Liver (tissue), 3 donors: ENCODE data around the gene ST3GAL5.

Experiments used
- ATF3 ChIP-seq: IDR thresholded peaks from 2 replicates; pipeline ENCODE4 v1.6.1; 2016; ENCODE audit warnings: antibody characterized with exemption
- CTCF ChIP-seq: fragments of 150-350 bp; IDR thresholded peaks from 2 replicates; pipeline ENCODE4 v1.5.1; 2017; ENCODE audit warnings: improper control_type of control experiment, low read depth, low read length; ENCODE audit not compliant: missing input control
- EGR1 ChIP-seq, 2 donors: IDR thresholded peaks; 2 replicates each; pipeline ENCODE4 v1.6.1; 2016 to 2018; ENCODE audit warnings: antibody characterized with exemption in 2 of 2, low read depth in 2 of 2
- FOXA1 ChIP-seq: IDR thresholded peaks from 2 replicates; pipeline ENCODE4 v1.6.1; 2016; ENCODE audit warnings: antibody characterized with exemption
- HNF4A ChIP-seq, 2 donors: conservative IDR thresholded peaks; 2 replicates each; pipeline ENCODE4 v1.6.1; 2016; ENCODE audit warnings: antibody characterized with exemption in 2 of 2, mild to moderate bottlenecking in 2 of 2
- JUND ChIP-seq, 2 donors: IDR thresholded peaks; 2 replicates each; pipeline ENCODE4 v1.6.1; 2016; ENCODE audit warnings: antibody characterized with exemption in 2 of 2
- REST ChIP-seq: IDR thresholded peaks from 2 replicates; pipeline ENCODE4 v1.6.1; 2016; ENCODE audit warnings: antibody characterized with exemption, mild to moderate bottlenecking
- SP1 ChIP-seq: IDR thresholded peaks from 2 replicates; pipeline ENCODE4 v1.6.1; 2018; ENCODE audit warnings: antibody characterized with exemption, mild to moderate bottlenecking
- TAF1 ChIP-seq: conservative IDR thresholded peaks from 2 replicates; pipeline ENCODE4 v1.6.1; 2016; ENCODE audit warnings: antibody characterized with exemption, mild to moderate bottlenecking
- YY1 ChIP-seq: IDR thresholded peaks from 2 replicates; pipeline ENCODE4 v1.6.1; 2016; ENCODE audit warnings: antibody characterized with exemption, mild to moderate bottlenecking
- donor health status: healthy.
- donor health status: healthy.

- TF ChIP-seq REST (no peak), CTCF (no peak), JUND (IDR thresholded peaks at IDR 0.05) (no peak), EGR1 (IDR thresholded peaks at IDR 0.05; ENCODE audit: low read depth in 2 of 2) (no peak), YY1 (no peak), FOXA1 (no peak), TAF1 (no peak), HNF4A (conservative IDR thresholded peaks at IDR 0.05) (no peak), SP1 (no peak), ATF3 (no peak)
These were observed 99.5 kb downstream of the ST3GAL5 start for GRCh38 chr2:85789271-85789670.
